HEK293 (cell line): Measurements from ENCODE around the gene ATF1.

Source experiments
- CTCF ChIP-seq: fragments of 450-650 bp; formaldehyde crosslinking; IDR thresholded peaks from 2 replicates; pipeline ENCODE4 v1.5.1; 2016; ENCODE audit warnings: missing biosample characterization, missing genetic modification characterization
- PRDM10 ChIP-seq: fragments of 450-650 bp; formaldehyde crosslinking; IDR thresholded peaks from 2 replicates; pipeline ENCODE4 v1.5.1; 2016; ENCODE audit warnings: missing biosample characterization, missing genetic modification characterization
- SETDB1 ChIP-seq: IDR thresholded peaks from one replicate; pipeline ENCODE4 v1.6.1; 2017; ENCODE audit warnings: mild to moderate bottlenecking, low read length, moderate library complexity, mixed read lengths; ENCODE audit not compliant: insufficient read length
- SP2 ChIP-seq: fragments of 450-650 bp; formaldehyde crosslinking; IDR thresholded peaks from 2 replicates; pipeline ENCODE4 v1.5.1; 2016; ENCODE audit warnings: missing biosample characterization, missing genetic modification characterization
- TCF7L2 ChIP-seq: IDR thresholded peaks from 2 replicates; pipeline ENCODE4 v1.6.1; 2011; ENCODE audit warnings: low read depth, mild to moderate bottlenecking, inconsistent platforms, low read length, moderate library complexity, borderline replicate concordance
- ZFP41 ChIP-seq: fragments of 450-650 bp; formaldehyde crosslinking; IDR thresholded peaks from 2 replicates; pipeline ENCODE4 v1.5.1; 2016; ENCODE audit warnings: missing biosample characterization, missing genetic modification characterization, borderline replicate concordance
- ZNF146 ChIP-seq: fragments of 450-650 bp; formaldehyde crosslinking; IDR thresholded peaks from 2 replicates; pipeline ENCODE4 v1.5.1; 2016; ENCODE audit warnings: missing biosample characterization, missing genetic modification characterization
- ZNF239 ChIP-seq: fragments of 450-650 bp; formaldehyde crosslinking; IDR thresholded peaks from 2 replicates; pipeline ENCODE4 v1.5.1; 2016; ENCODE audit warnings: missing biosample characterization, missing genetic modification characterization
- ZNF391 ChIP-seq: fragments of 450-650 bp; formaldehyde crosslinking; IDR thresholded peaks from 2 replicates; pipeline ENCODE4 v1.5.1; 2016; ENCODE audit warnings: low read depth, missing biosample characterization, missing genetic modification characterization, borderline replicate concordance
- ZNF449 ChIP-seq: fragments of 450-650 bp; formaldehyde crosslinking; IDR thresholded peaks from 2 replicates; pipeline ENCODE4 v1.5.1; 2017; ENCODE audit warnings: missing biosample characterization, mild to moderate bottlenecking, missing genetic modification characterization, moderate library complexity
- ZNF571 ChIP-seq: fragments of 450-650 bp; formaldehyde crosslinking; IDR thresholded peaks from 2 replicates; pipeline ENCODE4 v1.5.0; 2017; ENCODE audit warnings: missing biosample characterization, missing genetic modification characterization
- ZNF747 ChIP-seq: fragments of 450-650 bp; formaldehyde crosslinking; IDR thresholded peaks from 2 replicates; pipeline ENCODE4 v1.5.1; 2016; ENCODE audit warnings: missing biosample characterization, missing genetic modification characterization
- ZNF768 ChIP-seq: fragments of 450-650 bp; formaldehyde crosslinking; IDR thresholded peaks from 2 replicates; pipeline ENCODE4 v1.5.1; 2018; ENCODE audit warnings: missing biosample characterization, mild to moderate bottlenecking, missing genetic modification characterization

- TF ChIP-seq TCF7L2 (no peak), ZNF571 (tag by site-specific recombination) (no peak), ZNF747 (no peak), CTCF (no peak), ZNF146 (tag by site-specific recombination) (no peak), SP2 (no peak), ZNF239 (tag by site-specific recombination) (no peak), ZNF391 (no peak), ZNF449 (tag by site-specific recombination) (no peak), ZFP41 (no peak), SETDB1 (no peak), ZNF768 (no peak), PRDM10 (tag by site-specific recombination) (no peak)
These were observed 64.2 kb downstream of the ATF1 start for GRCh38 chr12:50828121-50828520.
